Neural cell (in vitro differentiated cells): ENCODE measurements around the gene PRG2.

Experiments used
- EP300 ChIP-seq: fragments of 450-650 bp; conservative IDR thresholded peaks from 2 replicates; pipeline ENCODE4 v1.6.1; 2014; ENCODE audit warnings: antibody characterized with exemption, mild to moderate bottlenecking, moderate library complexity; ENCODE audit not compliant: poor library complexity, severe bottlenecking
- EZH2 ChIP-seq: fragments of 200-600, 300-800 bp; shearing (Covaris generic), sonication (generic); IDR thresholded peaks from 2 replicates; pipeline ENCODE4 v1.6.1; 2014; ENCODE audit warnings: antibody characterized with exemption, low read length, borderline replicate concordance, mild to moderate bottlenecking; ENCODE audit not compliant: insufficient read depth, poor library complexity, severe bottlenecking
- MXI1 ChIP-seq: fragments of 450-650 bp; conservative IDR thresholded peaks from 2 replicates; pipeline ENCODE4 v1.6.1; 2014; ENCODE audit warnings: antibody characterized with exemption, mild to moderate bottlenecking; ENCODE audit not compliant: poor library complexity, severe bottlenecking
- POLR2AphosphoS5 ChIP-seq: IDR thresholded peaks from 2 replicates; pipeline ENCODE4 v1.6.1; 2012
- SMC3 ChIP-seq: fragments of 450-650 bp; conservative IDR thresholded peaks from 2 replicates; pipeline ENCODE4 v1.6.1; 2014; ENCODE audit warnings: antibody characterized with exemption, mild to moderate bottlenecking, moderate library complexity; ENCODE audit not compliant: poor library complexity
- TAF1 ChIP-seq: IDR thresholded peaks from 2 replicates; pipeline ENCODE4 v1.6.1; 2012; ENCODE audit warnings: low read depth
- TF ChIP-seq, protein P1 (sequence below): IDR thresholded peaks from 2 replicates; pipeline ENCODE4 v1.6.1; 2012; ENCODE audit warnings: borderline replicate concordance
- TF ChIP-seq, protein P2 (sequence below): fragments of 450-650 bp; IDR thresholded peaks from 2 replicates; pipeline ENCODE4 v1.5.1; 2014; ENCODE audit warnings: antibody characterized with exemption, mild to moderate bottlenecking, moderate library complexity; ENCODE audit not compliant: poor library complexity, severe bottlenecking

DNA sequence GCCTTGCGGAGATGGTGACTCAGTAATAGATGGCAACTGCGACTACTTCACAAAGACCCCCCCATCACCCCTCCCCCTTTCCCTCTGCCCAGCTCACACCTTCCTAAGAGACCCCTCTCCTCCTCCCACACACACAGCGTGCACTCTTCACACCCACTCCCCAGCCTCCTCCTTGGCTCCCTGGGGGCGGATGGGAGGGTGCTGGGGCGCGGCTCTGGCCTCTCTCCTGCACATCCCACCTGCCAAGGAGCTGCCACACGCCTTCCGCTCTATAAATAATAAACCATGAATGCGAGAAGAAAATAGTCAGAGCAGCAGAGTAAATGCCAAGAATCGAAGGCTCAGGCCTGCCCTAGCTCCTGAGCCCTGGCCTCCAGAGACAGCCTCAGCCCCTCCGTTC, 47.7 kb downstream of the PRG2 start:
- TF ChIP-seq TAF1: no peak
- no peak for TF ChIP-seq EZH2
- TF ChIP-seq, protein P1, sequence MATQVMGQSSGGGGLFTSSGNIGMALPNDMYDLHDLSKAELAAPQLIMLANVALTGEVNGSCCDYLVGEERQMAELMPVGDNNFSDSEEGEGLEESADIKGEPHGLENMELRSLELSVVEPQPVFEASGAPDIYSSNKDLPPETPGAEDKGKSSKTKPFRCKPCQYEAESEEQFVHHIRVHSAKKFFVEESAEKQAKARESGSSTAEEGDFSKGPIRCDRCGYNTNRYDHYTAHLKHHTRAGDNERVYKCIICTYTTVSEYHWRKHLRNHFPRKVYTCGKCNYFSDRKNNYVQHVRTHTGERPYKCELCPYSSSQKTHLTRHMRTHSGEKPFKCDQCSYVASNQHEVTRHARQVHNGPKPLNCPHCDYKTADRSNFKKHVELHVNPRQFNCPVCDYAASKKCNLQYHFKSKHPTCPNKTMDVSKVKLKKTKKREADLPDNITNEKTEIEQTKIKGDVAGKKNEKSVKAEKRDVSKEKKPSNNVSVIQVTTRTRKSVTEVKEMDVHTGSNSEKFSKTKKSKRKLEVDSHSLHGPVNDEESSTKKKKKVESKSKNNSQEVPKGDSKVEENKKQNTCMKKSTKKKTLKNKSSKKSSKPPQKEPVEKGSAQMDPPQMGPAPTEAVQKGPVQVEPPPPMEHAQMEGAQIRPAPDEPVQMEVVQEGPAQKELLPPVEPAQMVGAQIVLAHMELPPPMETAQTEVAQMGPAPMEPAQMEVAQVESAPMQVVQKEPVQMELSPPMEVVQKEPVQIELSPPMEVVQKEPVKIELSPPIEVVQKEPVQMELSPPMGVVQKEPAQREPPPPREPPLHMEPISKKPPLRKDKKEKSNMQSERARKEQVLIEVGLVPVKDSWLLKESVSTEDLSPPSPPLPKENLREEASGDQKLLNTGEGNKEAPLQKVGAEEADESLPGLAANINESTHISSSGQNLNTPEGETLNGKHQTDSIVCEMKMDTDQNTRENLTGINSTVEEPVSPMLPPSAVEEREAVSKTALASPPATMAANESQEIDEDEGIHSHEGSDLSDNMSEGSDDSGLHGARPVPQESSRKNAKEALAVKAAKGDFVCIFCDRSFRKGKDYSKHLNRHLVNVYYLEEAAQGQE: no peak
- TF ChIP-seq, protein P2, sequence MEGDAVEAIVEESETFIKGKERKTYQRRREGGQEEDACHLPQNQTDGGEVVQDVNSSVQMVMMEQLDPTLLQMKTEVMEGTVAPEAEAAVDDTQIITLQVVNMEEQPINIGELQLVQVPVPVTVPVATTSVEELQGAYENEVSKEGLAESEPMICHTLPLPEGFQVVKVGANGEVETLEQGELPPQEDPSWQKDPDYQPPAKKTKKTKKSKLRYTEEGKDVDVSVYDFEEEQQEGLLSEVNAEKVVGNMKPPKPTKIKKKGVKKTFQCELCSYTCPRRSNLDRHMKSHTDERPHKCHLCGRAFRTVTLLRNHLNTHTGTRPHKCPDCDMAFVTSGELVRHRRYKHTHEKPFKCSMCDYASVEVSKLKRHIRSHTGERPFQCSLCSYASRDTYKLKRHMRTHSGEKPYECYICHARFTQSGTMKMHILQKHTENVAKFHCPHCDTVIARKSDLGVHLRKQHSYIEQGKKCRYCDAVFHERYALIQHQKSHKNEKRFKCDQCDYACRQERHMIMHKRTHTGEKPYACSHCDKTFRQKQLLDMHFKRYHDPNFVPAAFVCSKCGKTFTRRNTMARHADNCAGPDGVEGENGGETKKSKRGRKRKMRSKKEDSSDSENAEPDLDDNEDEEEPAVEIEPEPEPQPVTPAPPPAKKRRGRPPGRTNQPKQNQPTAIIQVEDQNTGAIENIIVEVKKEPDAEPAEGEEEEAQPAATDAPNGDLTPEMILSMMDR: no peak
- no peak for TF ChIP-seq MXI1
- TF ChIP-seq EP300: no peak
- no peak for TF ChIP-seq POLR2AphosphoS5
- TF ChIP-seq SMC3: no peak
